ENCODE data around the gene TRIM52.
"Not testable (repeated sequence)": the region's sequence is repeated elsewhere in the genome, so short reads cannot be mapped to it uniquely, and the experiment has no call there.

The TRIM52 gene

GRCh38 chr5:181260720-181261319, at the start of gene TRIM52:
TRIM52 (minus strand) TSS chr5:181261143; CDS start chr5:181260813, 330 bp downstream.
- peak; percentile 87 for DNase-seq

- DNase-seq, result not testable (repeated sequence)
Observed at GRCh38 chr5:181287331-181287730, 26.4 kb upstream of the TRIM52 start.

- DNase-seq, result not testable (repeated sequence)
Observed at GRCh38 chr5:181285962-181286705, 25.2 kb upstream of the TRIM52 start.

GRCh38 chr5:181283841-181284755, 23.2 kb upstream of the TRIM52 start:
- DNase-seq, result not testable (repeated sequence)

- DNase-seq, result no peak
Observed at GRCh38 chr5:181283347-181283746, 22.4 kb upstream of the TRIM52 start.

GRCh38 chr5:181282874-181283273, 21.9 kb upstream of the TRIM52 start:
- no peak for DNase-seq

- not testable (repeated sequence) for DNase-seq
Observed at GRCh38 chr5:181282415-181282814, 21.5 kb upstream of the TRIM52 start.

- DNase-seq, result no peak
Observed at GRCh38 chr5:181281984-181282316, 21.0 kb upstream of the TRIM52 start.

- no peak for DNase-seq
Observed at GRCh38 chr5:181281077-181281983, 20.4 kb upstream of the TRIM52 start.

GRCh38 chr5:181280251-181280762, 19.4 kb upstream of the TRIM52 start:
- DNase-seq, result no peak

GRCh38 chr5:181273433-181273744, 12.4 kb upstream of the TRIM52 start:
- not testable (repeated sequence) for DNase-seq

GRCh38 chr5:181271081-181271480, 10.1 kb upstream of the TRIM52 start:
- no peak for DNase-seq

GRCh38 chr5:181267907-181268306, 7.0 kb upstream of the TRIM52 start:
- DNase-seq, result not testable (repeated sequence)

GRCh38 chr5:181267291-181267904, 6.5 kb upstream of the TRIM52 start:
- DNase-seq, result not testable (repeated sequence)

- DNase-seq, result no peak
Observed at GRCh38 chr5:181265092-181265671, 4.2 kb upstream of the TRIM52 start.

- no peak for DNase-seq
Observed at GRCh38 chr5:181263633-181264032, 2.7 kb upstream of the TRIM52 start.

GRCh38 chr5:181261320-181262049, 542 bp upstream of the TRIM52 start:
- DNase-seq, result peak; percentile 74

GRCh38 chr5:181259974-181260719, 796 bp downstream of the TRIM52 start:
- DNase-seq, result no peak

- no peak for DNase-seq
Observed at GRCh38 chr5:181259283-181259682, 1.7 kb downstream of the TRIM52 start.

- DNase-seq, result no peak
Observed at GRCh38 chr5:181258576-181258975, 2.4 kb downstream of the TRIM52 start.
